ENCODE results near the gene PRICKLE1. TPM values are rescaled to one million over a fixed set of nuclear protein-coding genes. Genes with fewer than 3 reads are reported as not detected.

PRICKLE1 gene
- total RNA-seq, 1 donor from 2014 or later = 18.8 TPM

GRCh38 chr12:42448841-42449240 lies 140.7 kb downstream of the PRICKLE1 start:
- no peak for TF ChIP-seq CTCF (IDR thresholded peaks at IDR 0.05)
- intact Hi-C loops (cut with DNase I) = no loop called here
- no peak for DNase-seq
- Histone ChIP-seq H3K27me3 (ENCODE audit: low read depth) (no peaks in the 10 kb centered on the region), H3K27ac (no peak overlapping the region), H3K9me3 (peaks cover 5% of the 10 kb centered on the region), H3K36me3 (no peaks in the 10 kb centered on the region), H3K4me1 (peaks cover 11% of the 10 kb centered on the region), H3K4me3 (no peak overlapping the region)
- no peak for ATAC-seq

DNA sequence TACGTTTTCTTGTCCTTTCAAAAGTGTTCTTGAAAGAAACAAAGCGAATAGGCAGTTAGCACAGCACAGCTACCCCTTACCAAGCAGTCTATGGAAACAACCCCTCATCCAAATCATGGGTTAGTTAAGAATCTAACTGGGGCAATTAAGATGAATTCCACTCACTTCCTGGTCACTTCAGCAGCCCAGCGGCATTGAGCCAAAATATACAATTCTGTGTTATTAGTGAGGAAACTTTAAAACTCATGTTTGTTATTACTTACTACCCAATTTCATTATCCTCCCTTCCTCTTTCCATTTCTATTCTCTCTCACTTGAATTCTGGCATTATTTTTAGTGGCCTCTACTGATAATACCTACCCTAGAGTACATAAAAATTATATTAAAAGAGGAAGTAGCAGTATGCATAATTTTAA lies 142.2 kb downstream of the PRICKLE1 start:
- Histone ChIP-seq H3K9me3 (peaks cover 7% of the 10 kb centered on the region), H3K4me1 (peaks cover 11% of the 10 kb centered on the region), H3K27ac (no peak overlapping the region), H3K4me3 (no peak overlapping the region), H3K27me3 (ENCODE audit: low read depth) (no peaks in the 10 kb centered on the region), H3K36me3 (peaks cover 8% of the 10 kb centered on the region)
- no peak for TF ChIP-seq CTCF (IDR thresholded peaks at IDR 0.05)
- ATAC-seq (no peak), DNase-seq (no peak)
- intact Hi-C loops (cut with DNase I) = no loop called here

- H3K27ac ChIP-seq = no peak overlapping the region
- peaks cover 11% of the 10 kb centered on the region for H3K4me1 ChIP-seq
- H3K4me3 ChIP-seq = no peak overlapping the region
- H3K27me3 ChIP-seq (ENCODE audit: low read depth) = no peaks in the 10 kb centered on the region
- intact Hi-C loops (cut with DNase I) = no loop called here
- peaks cover 14% of the 10 kb centered on the region for H3K36me3 ChIP-seq
- DNase-seq = no peak
- no peak for TF ChIP-seq CTCF (IDR thresholded peaks at IDR 0.05)
- peak; percentile 27 to 32 for ATAC-seq
- peaks cover 7% of the 10 kb centered on the region for H3K9me3 ChIP-seq
These were observed 142.8 kb downstream of the PRICKLE1 start for GRCh38 chr12:42446761-42447160.

DNA sequence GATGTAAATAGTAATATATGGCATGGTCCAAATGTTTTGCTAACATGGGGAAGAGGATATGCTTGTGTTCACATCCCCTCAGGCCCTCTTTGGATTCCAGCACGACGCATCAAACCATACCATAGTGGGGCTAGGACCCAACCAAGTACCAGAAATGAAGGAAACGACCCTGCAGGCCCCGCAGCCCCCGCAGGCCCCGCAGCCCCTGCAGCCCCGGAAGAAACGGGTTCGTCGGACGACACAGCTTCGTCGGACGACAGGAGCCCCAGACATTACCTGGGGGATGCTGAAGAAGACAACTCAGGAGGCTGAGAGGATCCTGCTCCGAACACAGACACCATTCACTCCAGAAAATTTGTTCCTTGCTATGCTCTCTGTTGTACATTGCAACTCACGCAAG lies 143.7 kb downstream of the PRICKLE1 start:
- no peak for TF ChIP-seq CTCF (IDR thresholded peaks at IDR 0.05)

DNA sequence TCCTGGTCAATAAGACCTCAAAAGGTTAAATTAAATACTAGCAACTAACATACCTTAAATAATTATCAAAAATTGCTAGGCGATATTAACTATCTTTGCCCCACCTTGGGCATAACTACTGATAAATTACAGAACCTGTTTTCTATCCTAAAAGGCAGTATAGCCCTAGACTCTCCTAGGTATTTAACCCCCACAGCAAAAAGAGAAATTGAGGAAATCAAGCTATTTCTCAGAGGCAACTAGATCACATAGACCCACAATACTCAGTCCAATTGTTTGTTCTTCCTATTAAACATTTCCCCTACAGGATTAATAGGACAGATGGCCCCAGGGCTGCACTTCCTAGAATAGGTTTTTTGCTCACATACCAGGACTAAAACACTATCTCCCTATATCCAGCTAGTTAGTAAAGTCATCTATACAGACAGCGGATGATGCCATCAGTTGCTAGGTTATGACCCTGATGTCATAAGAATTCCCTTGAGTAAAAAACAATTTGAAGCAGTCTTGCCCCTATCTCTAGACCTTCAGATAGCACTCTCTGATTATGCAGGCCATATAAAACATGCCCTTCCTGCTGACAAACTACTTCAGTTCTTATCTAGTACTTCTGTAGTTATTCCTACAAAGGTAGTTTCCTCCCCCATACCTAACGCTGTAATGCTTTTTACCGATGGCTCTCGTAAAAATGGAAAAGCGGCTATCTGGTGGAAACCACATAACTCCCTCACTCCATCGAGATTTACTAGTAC lies 145.2 kb downstream of the PRICKLE1 start:
- TF ChIP-seq CTCF (IDR thresholded peaks at IDR 0.05) = no peak

More for the DNA sequence above, 143.7 kb downstream of the PRICKLE1 start:
- DNase-seq (no peak), ATAC-seq (no peak)
- H3K4me1 ChIP-seq = peaks cover 11% of the 10 kb centered on the region
- H3K27me3 ChIP-seq (ENCODE audit: low read depth) = no peaks in the 10 kb centered on the region
- H3K36me3 ChIP-seq = peaks cover 19% of the 10 kb centered on the region
- peaks cover 7% of the 10 kb centered on the region for H3K9me3 ChIP-seq
- no peak overlapping the region for H3K27ac ChIP-seq
- H3K4me3 ChIP-seq = no peak overlapping the region
- intact Hi-C loops (cut with DNase I) = no loop called here

More for the DNA sequence above, 145.2 kb downstream of the PRICKLE1 start:
- no peaks in the 10 kb centered on the region for H3K27me3 ChIP-seq (ENCODE audit: low read depth)
- peaks cover 7% of the 10 kb centered on the region for H3K9me3 ChIP-seq
- DNase-seq = no peak
- peaks cover 11% of the 10 kb centered on the region for H3K4me1 ChIP-seq
- no peak for ATAC-seq
- intact Hi-C loops (cut with DNase I) = no loop called here
- H3K4me3 ChIP-seq = no peak overlapping the region
- peaks cover 19% of the 10 kb centered on the region for H3K36me3 ChIP-seq
- H3K27ac ChIP-seq = no peak overlapping the region

All from lower lobe of right lung (tissue), 2 donors.